ENCODE results near the gene OAF. TPM values are rescaled to one million over a fixed set of nuclear protein-coding genes. Genes with fewer than 3 reads are reported as not detected.

Gene OAF
- total RNA-seq, 1 donor from 2014 or later: 56.7 TPM

- Histone ChIP-seq H3K27me3 (no peaks in the 10 kb centered on the region), H3K4me1 (peaks cover 94% of the 10 kb centered on the region), H3K4me3 (no peak overlapping the region), H3K36me3 (no peaks in the 10 kb centered on the region), H3K9me3 (no peaks in the 10 kb centered on the region), H3K27ac (peak overlapping the region; percentile 83)
- TF ChIP-seq POLR2AphosphoS5 (IDR thresholded peaks at IDR 0.05; ENCODE audit: insufficient read depth in 1 of 2, low read depth in 1 of 2): no peak
- TF ChIP-seq POLR2A (IDR thresholded peaks at IDR 0.05): no peak
- TF ChIP-seq CTCF (IDR thresholded peaks at IDR 0.05): no peak
- DNase-seq (ENCODE audit: extremely low spot score in 2 of 2): no peak
- intact Hi-C loops (cut with DNase I): no loop called here
Measured at GRCh38 chr11:120217526-120217925, 6.7 kb downstream of the OAF start.

- DNase-seq (ENCODE audit: extremely low spot score in 2 of 2): no peak
- peaks cover 88% of the 10 kb centered on the region for H3K4me1 ChIP-seq
- no peaks in the 10 kb centered on the region for H3K36me3 ChIP-seq
- TF ChIP-seq POLR2A (IDR thresholded peaks at IDR 0.05) (no peak), CTCF (IDR thresholded peaks at IDR 0.05) (no peak), POLR2AphosphoS5 (IDR thresholded peaks at IDR 0.05; ENCODE audit: insufficient read depth in 1 of 2, low read depth in 1 of 2) (no peak)
- intact Hi-C loops (cut with DNase I): no loop called here
- no peaks in the 10 kb centered on the region for H3K27me3 ChIP-seq
- no peak overlapping the region for H3K4me3 ChIP-seq
- no peaks in the 10 kb centered on the region for H3K9me3 ChIP-seq
- H3K27ac ChIP-seq: peak overlapping the region; percentile 83
Measured at GRCh38 chr11:120217941-120218694, 7.3 kb downstream of the OAF start.

- Histone ChIP-seq H3K36me3 (no peaks in the 10 kb centered on the region), H3K27ac (peak overlapping the region; percentile 83), H3K4me1 (peaks cover 88% of the 10 kb centered on the region), H3K9me3 (no peaks in the 10 kb centered on the region), H3K4me3 (no peak overlapping the region), H3K27me3 (no peaks in the 10 kb centered on the region)
- DNase-seq (ENCODE audit: extremely low spot score in 2 of 2): no peak
- intact Hi-C loops (cut with DNase I): no loop called here
- no peak for TF ChIP-seq POLR2AphosphoS5 (IDR thresholded peaks at IDR 0.05; ENCODE audit: insufficient read depth in 1 of 2, low read depth in 1 of 2)
- TF ChIP-seq POLR2A (IDR thresholded peaks at IDR 0.05): no peak
- TF ChIP-seq CTCF (IDR thresholded peaks at IDR 0.05): no peak
Measured at GRCh38 chr11:120218695-120219033, 7.8 kb downstream of the OAF start.

GRCh38 chr11:120219232-120219937 lies 8.6 kb downstream of the OAF start:
- peaks cover 88% of the 10 kb centered on the region for H3K4me1 ChIP-seq
- peak overlapping the region; percentile 83 for H3K27ac ChIP-seq
- TF ChIP-seq CTCF (IDR thresholded peaks at IDR 0.05) (no peak), POLR2A (IDR thresholded peaks at IDR 0.05) (no peak), POLR2AphosphoS5 (IDR thresholded peaks at IDR 0.05; ENCODE audit: insufficient read depth in 1 of 2, low read depth in 1 of 2) (no peak)
- no peak overlapping the region for H3K4me3 ChIP-seq
- H3K27me3 ChIP-seq: no peaks in the 10 kb centered on the region
- intact Hi-C loops (cut with DNase I): no loop called here
- no peaks in the 10 kb centered on the region for H3K36me3 ChIP-seq
- no peaks in the 10 kb centered on the region for H3K9me3 ChIP-seq
- no peak for DNase-seq (ENCODE audit: extremely low spot score in 2 of 2)
